Liver (tissue), 9 donors: ENCODE measurements around the gene FADS2. TPM values are rescaled to one million over a fixed set of nuclear protein-coding genes. Genes with fewer than 3 reads are reported as not detected.

Source experiments
- DNase-seq: peaks from one replicate; pipeline ENCODE4 v3.0.0-alpha.2; 2017; ENCODE audit warnings: low spot score
- H3K27ac ChIP-seq, 2 donors: one replicate each; pipeline ENCODE4 v1.7.0; 2013; ENCODE audit warnings: inconsistent platforms in 2 of 2, low read length in 2 of 2, control low read depth in 1 of 2, low read depth in 1 of 2, mild to moderate bottlenecking in 1 of 2
- H3K27me3 ChIP-seq, 4 donors: one replicate each; pipeline versions ENCODE4 v1.6.1 to v1.7.0; 2013; ENCODE audit warnings: low read length in 3 of 4, inconsistent platforms in 1 of 4, mild to moderate bottlenecking in 1 of 4, moderate library complexity in 1 of 4; ENCODE audit not compliant: control insufficient read depth in 4 of 4, insufficient read depth in 4 of 4
- H3K36me3 ChIP-seq, 4 donors: one replicate each; pipeline versions ENCODE4 v1.6.1 to v1.7.0; 2013; ENCODE audit warnings: low read length in 3 of 4, mild to moderate bottlenecking in 3 of 4, low read depth in 1 of 4, moderate library complexity in 1 of 4; ENCODE audit not compliant: control insufficient read depth in 4 of 4, insufficient read depth in 3 of 4
- H3K4me1 ChIP-seq, 4 donors: one replicate each; pipeline versions ENCODE4 v1.6.1 to v1.7.0; 2013; ENCODE audit warnings: low read length in 3 of 4, mild to moderate bottlenecking in 3 of 4, moderate library complexity in 1 of 4; ENCODE audit not compliant: control insufficient read depth in 4 of 4, insufficient read depth in 4 of 4
- H3K4me3 ChIP-seq, 3 donors: one replicate each; pipeline versions ENCODE4 v1.6.1 to v1.7.0; 2013; ENCODE audit warnings: low read length in 3 of 3, control low read depth in 1 of 3, low read depth in 1 of 3, mild to moderate bottlenecking in 1 of 3
- H3K9ac ChIP-seq, 2 donors: one replicate each; pipeline ENCODE4 v1.7.0; 2013; ENCODE audit warnings: low read length in 2 of 2, mild to moderate bottlenecking in 2 of 2, moderate library complexity in 2 of 2, control low read depth in 1 of 2, low read depth in 1 of 2
- H3K9me3 ChIP-seq, 4 donors: one replicate each; pipeline versions ENCODE4 v1.6.1 to v1.7.0; 2013; ENCODE audit warnings: low read length in 3 of 4; ENCODE audit not compliant: control insufficient read depth in 4 of 4
- ATF3 ChIP-seq: IDR thresholded peaks from 2 replicates; pipeline ENCODE4 v1.6.1; 2016; ENCODE audit warnings: antibody characterized with exemption
- EGR1 ChIP-seq, 2 donors: IDR thresholded peaks; 2 replicates each; pipeline ENCODE4 v1.6.1; 2016 to 2018; ENCODE audit warnings: antibody characterized with exemption in 2 of 2, low read depth in 2 of 2
- FOXA1 ChIP-seq: IDR thresholded peaks from 2 replicates; pipeline ENCODE4 v1.6.1; 2016; ENCODE audit warnings: antibody characterized with exemption
- FOXA2 ChIP-seq: IDR thresholded peaks from 2 replicates; pipeline ENCODE4 v1.6.1; 2016; ENCODE audit warnings: antibody characterized with exemption
- HNF4A ChIP-seq, 2 donors: conservative IDR thresholded peaks; 2 replicates each; pipeline ENCODE4 v1.6.1; 2016; ENCODE audit warnings: antibody characterized with exemption in 2 of 2, mild to moderate bottlenecking in 2 of 2
- HNF4G ChIP-seq: IDR thresholded peaks from 2 replicates; pipeline ENCODE4 v1.6.1; 2016; ENCODE audit warnings: antibody characterized with exemption
- JUND ChIP-seq, 2 donors: IDR thresholded peaks; 2 replicates each; pipeline ENCODE4 v1.6.1; 2016; ENCODE audit warnings: antibody characterized with exemption in 2 of 2
- MAX ChIP-seq: IDR thresholded peaks from 2 replicates; pipeline ENCODE4 v1.6.1; 2016; ENCODE audit warnings: antibody characterized with exemption
- NR2F2 ChIP-seq: IDR thresholded peaks from 2 replicates; pipeline ENCODE4 v1.6.1; 2016; ENCODE audit warnings: antibody characterized with exemption
- RXRA ChIP-seq, 2 donors: IDR thresholded peaks; 2 replicates each; pipeline ENCODE4 v1.6.1; 2017 to 2018; ENCODE audit warnings: antibody characterized with exemption in 2 of 2, mild to moderate bottlenecking in 1 of 2
- SP1 ChIP-seq: IDR thresholded peaks from 2 replicates; pipeline ENCODE4 v1.6.1; 2018; ENCODE audit warnings: antibody characterized with exemption, mild to moderate bottlenecking
- TAF1 ChIP-seq: conservative IDR thresholded peaks from 2 replicates; pipeline ENCODE4 v1.6.1; 2016; ENCODE audit warnings: antibody characterized with exemption, mild to moderate bottlenecking
- ZBTB33 ChIP-seq: IDR thresholded peaks from 2 replicates; pipeline ENCODE4 v1.6.1; 2016; ENCODE audit warnings: antibody characterized with exemption
- WGBS: extraction: QIAGEN DNeasy Blood & Tissue Kit; methylation state at CpG from one replicate; pipeline ENCODE4 v1.1.7; 2013; 5-methylcytosine and 5-hydroxymethylcytosine counted together
- polyA plus RNA-seq, 2 donors: library from polyadenylated mRNA; stranded (reverse) in 1 of 2; unstranded in 1 of 2; fragments of 200-250 nt in 1 of 2; fragments of >200 nt in 1 of 2; fragmentation: Nextera tagmentation in 1 of 2; extraction: Ambion mirVana in 1 of 2; gene quantifications; one replicate each; pipeline versions ENCODE4 v1.2.1 to v1.2.3, GENCODE V29; 2013 to 2015
- total RNA-seq, 2 donors: library from RNA; depleted of rRNA; stranded (reverse); fragments of >200 nt; gene quantifications; one replicate each; pipeline ENCODE4 v1.2.3, GENCODE V29; 2014
- TF ChIP-seq, protein P1 (sequence below): fragments of 150-350 bp; IDR thresholded peaks from 2 replicates; pipeline ENCODE4 v1.5.1; 2017; ENCODE audit warnings: improper control_type of control experiment, low read depth, low read length; ENCODE audit not compliant: missing input control
- donor health status: healthy.
- donor health status: healthy.
- donor health status: healthy.
- donor health status: healthy.
- donor health status: healthy.

Gene FADS2
- total and polyA plus RNA-seq, 4 donors: 2.8 to 281 (median 84.9) TPM

GRCh38 chr11:61836193-61836592 lies 8.1 kb downstream of the FADS2 start:
- TF ChIP-seq JUND (IDR thresholded peaks at IDR 0.05) (no peak), SP1 (no peak), FOXA2 (no peak), FOXA1 (no peak), NR2F2 (no peak), HNF4A (conservative IDR thresholded peaks at IDR 0.05) (no peak), ZBTB33 (no peak), TAF1 (no peak), ATF3 (no peak), HNF4G (no peak), RXRA (IDR thresholded peaks at IDR 0.05) (no peak)
- TF ChIP-seq, protein P1, sequence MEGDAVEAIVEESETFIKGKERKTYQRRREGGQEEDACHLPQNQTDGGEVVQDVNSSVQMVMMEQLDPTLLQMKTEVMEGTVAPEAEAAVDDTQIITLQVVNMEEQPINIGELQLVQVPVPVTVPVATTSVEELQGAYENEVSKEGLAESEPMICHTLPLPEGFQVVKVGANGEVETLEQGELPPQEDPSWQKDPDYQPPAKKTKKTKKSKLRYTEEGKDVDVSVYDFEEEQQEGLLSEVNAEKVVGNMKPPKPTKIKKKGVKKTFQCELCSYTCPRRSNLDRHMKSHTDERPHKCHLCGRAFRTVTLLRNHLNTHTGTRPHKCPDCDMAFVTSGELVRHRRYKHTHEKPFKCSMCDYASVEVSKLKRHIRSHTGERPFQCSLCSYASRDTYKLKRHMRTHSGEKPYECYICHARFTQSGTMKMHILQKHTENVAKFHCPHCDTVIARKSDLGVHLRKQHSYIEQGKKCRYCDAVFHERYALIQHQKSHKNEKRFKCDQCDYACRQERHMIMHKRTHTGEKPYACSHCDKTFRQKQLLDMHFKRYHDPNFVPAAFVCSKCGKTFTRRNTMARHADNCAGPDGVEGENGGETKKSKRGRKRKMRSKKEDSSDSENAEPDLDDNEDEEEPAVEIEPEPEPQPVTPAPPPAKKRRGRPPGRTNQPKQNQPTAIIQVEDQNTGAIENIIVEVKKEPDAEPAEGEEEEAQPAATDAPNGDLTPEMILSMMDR: no peak
- Histone ChIP-seq H3K4me3 (no peak overlapping the region), H3K36me3 (peaks cover 2 to 15% (median 7%) of the 10 kb centered on the region in 4 donors), H3K9ac (no peak overlapping the region), H3K9me3 (no peaks in the 10 kb centered on the region), H3K27me3 (no peaks in the 10 kb centered on the region), H3K4me1 (peaks cover 1 to 18% (median 17%) of the 10 kb centered on the region in 4 donors), H3K27ac (no peak overlapping the region)
- whole genome bisulfite sequencing: 97% methylated on average over 8 of the region's 8 CpGs
- no peak for DNase-seq

DNA sequence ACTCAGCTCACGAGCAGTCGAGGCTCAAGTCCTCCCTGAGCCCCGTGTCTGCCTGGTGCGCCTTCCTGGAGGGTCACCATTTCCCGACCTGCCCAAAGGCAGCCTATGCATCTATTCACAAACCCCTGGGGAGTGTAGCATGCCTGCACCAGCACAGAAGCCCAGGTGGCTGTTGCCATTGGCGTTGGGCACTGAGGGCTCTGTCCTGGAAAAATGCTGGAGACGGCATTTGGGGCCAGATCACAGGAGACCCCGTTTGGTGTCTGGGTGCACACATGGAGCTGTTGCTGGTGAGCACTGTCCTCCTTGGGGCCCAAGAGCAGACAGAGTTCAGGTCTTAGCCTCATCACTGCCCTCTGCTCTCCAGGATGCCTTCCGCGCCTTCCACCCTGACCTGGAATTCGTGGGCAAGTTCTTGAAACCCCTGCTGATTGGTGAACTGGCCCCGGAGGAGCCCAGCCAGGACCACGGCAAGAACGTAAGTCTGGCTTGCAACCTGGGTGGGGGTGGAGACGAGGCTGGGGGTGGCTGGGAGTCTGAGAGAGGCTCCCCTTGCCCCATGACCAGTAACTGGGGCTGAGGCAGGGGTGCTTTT lies 9.4 kb downstream of the FADS2 start:
- WGBS: 95% methylated on average over 15 of the region's 15 CpGs
- DNase-seq: no peak
- no peaks in the 10 kb centered on the region for H3K9me3 ChIP-seq

More for the DNA sequence above, 9.4 kb downstream of the FADS2 start:
- Histone ChIP-seq H3K36me3 (peaks cover 4 to 16% (median 9%) of the 10 kb centered on the region in 4 donors), H3K9ac (no peak overlapping the region), H3K4me3 (no peak overlapping the region), H3K4me1 (peaks cover 0 to 6% (median 5%) of the 10 kb centered on the region in 4 donors), H3K27ac (no peak overlapping the region), H3K27me3 (no peaks in the 10 kb centered on the region)
- no peak for TF ChIP-seq ZBTB33
- TF ChIP-seq EGR1 (IDR thresholded peaks at IDR 0.05; ENCODE audit: low read depth in 2 of 2): no peak
- TF ChIP-seq MAX: no peak
- no peak for TF ChIP-seq RXRA (IDR thresholded peaks at IDR 0.05)
- no peak for TF ChIP-seq ATF3
- no peak for TF ChIP-seq HNF4G
- TF ChIP-seq JUND (IDR thresholded peaks at IDR 0.05): no peak
